Measurements from ENCODE around the gene RHOXF2.
"Not testable (repeated sequence)": the region's sequence is repeated elsewhere in the genome, so short reads cannot be mapped to it uniquely, and the experiment has no call there.

Gene RHOXF2

GRCh38 chrX:120196626-120197283, 38.3 kb downstream of the RHOXF2 start:
- in situ Hi-C loops (cut with MboI; ENCODE audit: low sequenced_read_pairs), result not testable (repeated sequence)

- in situ Hi-C loops (cut with MboI; ENCODE audit: low sequenced_read_pairs), result no loop called here
These were observed 42.4 kb downstream of the RHOXF2 start for GRCh38 chrX:120200851-120201250.

- in situ Hi-C loops (cut with MboI; ENCODE audit: low sequenced_read_pairs), result no loop called here
These were observed 47.7 kb downstream of the RHOXF2 start for GRCh38 chrX:120205816-120206753.

GRCh38 chrX:120207009-120207605, 48.7 kb downstream of the RHOXF2 start:
- in situ Hi-C loops (cut with MboI; ENCODE audit: low sequenced_read_pairs), result no loop called here

GRCh38 chrX:120213438-120214265, 55.2 kb downstream of the RHOXF2 start:
- in situ Hi-C loops (cut with MboI; ENCODE audit: low sequenced_read_pairs), result no loop called here
